ENCODE measurements around the gene SERGEF. TPM values are rescaled to one million over a fixed set of nuclear protein-coding genes. Genes with fewer than 3 reads are reported as not detected.

SERGEF gene
- total RNA-seq, 1 experiment from 2014 or later: 28.7 TPM

DNA sequence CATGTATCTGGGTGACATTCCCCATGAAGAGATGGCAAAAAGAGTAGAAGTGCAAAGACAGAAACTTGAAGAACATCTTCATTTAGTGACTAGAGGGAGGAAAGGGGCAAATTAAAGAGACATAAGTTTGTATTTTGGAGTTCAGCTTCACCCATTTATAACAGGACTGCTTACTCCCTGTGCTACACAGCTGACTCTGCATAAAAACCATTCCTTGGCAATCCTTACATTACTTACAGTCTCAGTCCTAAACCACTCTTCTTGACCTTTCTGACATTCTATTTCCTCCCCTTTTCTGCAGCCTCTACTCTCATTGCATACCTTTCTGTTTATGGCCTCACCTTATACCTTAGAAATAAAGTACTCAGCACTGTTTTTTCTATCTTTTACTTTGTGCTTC lies 6.8 kb upstream of the SERGEF start:
- intact Hi-C loops (cut with micrococcal nuclease; ENCODE audit: unreplicated experiment): no loop called here
- BruUV-seq (replicated peaks): no TSS peak
- Histone ChIP-seq H3F3A (ENCODE audit: insufficient read depth, low read depth) (no peaks in the 10 kb centered on the region), H3K27ac (no peak overlapping the region), H3K36me3 (ENCODE audit: low read depth) (no peaks in the 10 kb centered on the region), H3K9me3 (ENCODE audit: insufficient read depth, low read depth) (no peaks in the 10 kb centered on the region), H3K79me2 (ENCODE audit: low read depth) (no peaks in the 10 kb centered on the region), H3K4me2 (no peak overlapping the region), H4K20me1 (ENCODE audit: insufficient read depth) (no peaks in the 10 kb centered on the region), H3K9me2 (ENCODE audit: insufficient read depth) (no peaks in the 10 kb centered on the region), H3K27me3 (ENCODE audit: insufficient read depth, low read depth) (0 out of 2 replicates have a peak, but pooled peaks cover 4% of the 10 kb centered on the region), H3K4me3 (no peak overlapping the region), H2AFZ (no peak overlapping the region), H3K4me1 (replicated peaks; ENCODE audit: insufficient read depth) (no peaks in the 10 kb centered on the region)
- CTCF ChIA-PET: no interaction called here
- POLR2A ChIA-PET (ENCODE audit: unreplicated experiment): no interaction called here
- DNase-seq: no peak
- TF ChIP-seq EZH2 (IDR thresholded peaks at IDR 0.05; ENCODE audit: low read depth) (no peak), CTCF (conservative IDR thresholded peaks at IDR 0.05) (no peak)

GRCh38 chr11:18016789-18017188 lies 3.9 kb upstream of the SERGEF start:
- no peak overlapping the region for H3K4me2 ChIP-seq
- H3K79me2 ChIP-seq (ENCODE audit: low read depth): peaks cover 6% of the 10 kb centered on the region; the same call in 1 of the 2 replicates
- intact Hi-C loops (cut with micrococcal nuclease; ENCODE audit: unreplicated experiment): no loop called here
- no peak overlapping the region for H3K4me3 ChIP-seq
- DNase-seq: no peak
- H4K20me1 ChIP-seq (ENCODE audit: insufficient read depth): no peaks in the 10 kb centered on the region
- ChIA-PET POLR2A (ENCODE audit: unreplicated experiment) (no interaction called here), CTCF (no interaction called here)
- no peaks in the 10 kb centered on the region for H3K27me3 ChIP-seq (ENCODE audit: insufficient read depth, low read depth)
- H3K27ac ChIP-seq: no peak overlapping the region
- BruUV-seq (replicated peaks): no TSS peak
- no peaks in the 10 kb centered on the region for H3K9me3 ChIP-seq (ENCODE audit: insufficient read depth, low read depth)
- no peak overlapping the region for H2AFZ ChIP-seq
- H3F3A ChIP-seq (ENCODE audit: insufficient read depth, low read depth): no peaks in the 10 kb centered on the region
- TF ChIP-seq CTCF (conservative IDR thresholded peaks at IDR 0.05) (no peak), EZH2 (IDR thresholded peaks at IDR 0.05; ENCODE audit: low read depth) (no peak)
- no peaks in the 10 kb centered on the region for H3K36me3 ChIP-seq (ENCODE audit: low read depth)
- no peaks in the 10 kb centered on the region for H3K9me2 ChIP-seq (ENCODE audit: insufficient read depth)
- peaks cover 3% of the 10 kb centered on the region for H3K4me1 ChIP-seq (replicated peaks; ENCODE audit: insufficient read depth)

- Histone ChIP-seq H3K27me3 (ENCODE audit: insufficient read depth, low read depth) (no peaks in the 10 kb centered on the region), H3K4me3 (no peak overlapping the region), H3F3A (ENCODE audit: insufficient read depth, low read depth) (peaks cover 3% of the 10 kb centered on the region; the same call in 1 of the 2 replicates), H3K4me1 (replicated peaks; ENCODE audit: insufficient read depth) (peaks cover 5% of the 10 kb centered on the region), H2AFZ (no peak overlapping the region), H4K20me1 (ENCODE audit: insufficient read depth) (no peaks in the 10 kb centered on the region), H3K4me2 (no peak overlapping the region), H3K27ac (no peak overlapping the region), H3K36me3 (ENCODE audit: low read depth) (no peaks in the 10 kb centered on the region), H3K79me2 (ENCODE audit: low read depth) (peaks cover 11% of the 10 kb centered on the region; the same call in 1 of the 2 replicates), H3K9me2 (ENCODE audit: insufficient read depth) (no peaks in the 10 kb centered on the region), H3K9me3 (ENCODE audit: insufficient read depth, low read depth) (no peaks in the 10 kb centered on the region)
- POLR2A ChIA-PET (ENCODE audit: unreplicated experiment): no interaction called here
- CTCF ChIA-PET: interaction anchor here (0.6 kb wide), 2 partner anchors 619 to 824 kb away, joined by 3 to 4 read pairs; no protein-coding TSS in a partner anchor
- no peak for DNase-seq
- TF ChIP-seq CTCF (conservative IDR thresholded peaks at IDR 0.05) (no peak), EZH2 (IDR thresholded peaks at IDR 0.05; ENCODE audit: low read depth) (no peak)
- no TSS peak for BruUV-seq (replicated peaks)
- intact Hi-C loops (cut with micrococcal nuclease; ENCODE audit: unreplicated experiment): loop anchor here (5.0 kb wide), 1 partner anchor 92 kb away; the partner anchor contains the start of gene SAAL1
Measured at GRCh38 chr11:18014876-18015275, 2.0 kb upstream of the SERGEF start.

Data from PC-9 (cell line).